Measurements from ENCODE around the gene SBF1.

The SBF1 gene, protein sequence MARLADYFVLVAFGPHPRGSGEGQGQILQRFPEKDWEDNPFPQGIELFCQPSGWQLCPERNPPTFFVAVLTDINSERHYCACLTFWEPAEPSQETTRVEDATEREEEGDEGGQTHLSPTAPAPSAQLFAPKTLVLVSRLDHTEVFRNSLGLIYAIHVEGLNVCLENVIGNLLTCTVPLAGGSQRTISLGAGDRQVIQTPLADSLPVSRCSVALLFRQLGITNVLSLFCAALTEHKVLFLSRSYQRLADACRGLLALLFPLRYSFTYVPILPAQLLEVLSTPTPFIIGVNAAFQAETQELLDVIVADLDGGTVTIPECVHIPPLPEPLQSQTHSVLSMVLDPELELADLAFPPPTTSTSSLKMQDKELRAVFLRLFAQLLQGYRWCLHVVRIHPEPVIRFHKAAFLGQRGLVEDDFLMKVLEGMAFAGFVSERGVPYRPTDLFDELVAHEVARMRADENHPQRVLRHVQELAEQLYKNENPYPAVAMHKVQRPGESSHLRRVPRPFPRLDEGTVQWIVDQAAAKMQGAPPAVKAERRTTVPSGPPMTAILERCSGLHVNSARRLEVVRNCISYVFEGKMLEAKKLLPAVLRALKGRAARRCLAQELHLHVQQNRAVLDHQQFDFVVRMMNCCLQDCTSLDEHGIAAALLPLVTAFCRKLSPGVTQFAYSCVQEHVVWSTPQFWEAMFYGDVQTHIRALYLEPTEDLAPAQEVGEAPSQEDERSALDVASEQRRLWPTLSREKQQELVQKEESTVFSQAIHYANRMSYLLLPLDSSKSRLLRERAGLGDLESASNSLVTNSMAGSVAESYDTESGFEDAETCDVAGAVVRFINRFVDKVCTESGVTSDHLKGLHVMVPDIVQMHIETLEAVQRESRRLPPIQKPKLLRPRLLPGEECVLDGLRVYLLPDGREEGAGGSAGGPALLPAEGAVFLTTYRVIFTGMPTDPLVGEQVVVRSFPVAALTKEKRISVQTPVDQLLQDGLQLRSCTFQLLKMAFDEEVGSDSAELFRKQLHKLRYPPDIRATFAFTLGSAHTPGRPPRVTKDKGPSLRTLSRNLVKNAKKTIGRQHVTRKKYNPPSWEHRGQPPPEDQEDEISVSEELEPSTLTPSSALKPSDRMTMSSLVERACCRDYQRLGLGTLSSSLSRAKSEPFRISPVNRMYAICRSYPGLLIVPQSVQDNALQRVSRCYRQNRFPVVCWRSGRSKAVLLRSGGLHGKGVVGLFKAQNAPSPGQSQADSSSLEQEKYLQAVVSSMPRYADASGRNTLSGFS (N-terminal part only)

DNA sequence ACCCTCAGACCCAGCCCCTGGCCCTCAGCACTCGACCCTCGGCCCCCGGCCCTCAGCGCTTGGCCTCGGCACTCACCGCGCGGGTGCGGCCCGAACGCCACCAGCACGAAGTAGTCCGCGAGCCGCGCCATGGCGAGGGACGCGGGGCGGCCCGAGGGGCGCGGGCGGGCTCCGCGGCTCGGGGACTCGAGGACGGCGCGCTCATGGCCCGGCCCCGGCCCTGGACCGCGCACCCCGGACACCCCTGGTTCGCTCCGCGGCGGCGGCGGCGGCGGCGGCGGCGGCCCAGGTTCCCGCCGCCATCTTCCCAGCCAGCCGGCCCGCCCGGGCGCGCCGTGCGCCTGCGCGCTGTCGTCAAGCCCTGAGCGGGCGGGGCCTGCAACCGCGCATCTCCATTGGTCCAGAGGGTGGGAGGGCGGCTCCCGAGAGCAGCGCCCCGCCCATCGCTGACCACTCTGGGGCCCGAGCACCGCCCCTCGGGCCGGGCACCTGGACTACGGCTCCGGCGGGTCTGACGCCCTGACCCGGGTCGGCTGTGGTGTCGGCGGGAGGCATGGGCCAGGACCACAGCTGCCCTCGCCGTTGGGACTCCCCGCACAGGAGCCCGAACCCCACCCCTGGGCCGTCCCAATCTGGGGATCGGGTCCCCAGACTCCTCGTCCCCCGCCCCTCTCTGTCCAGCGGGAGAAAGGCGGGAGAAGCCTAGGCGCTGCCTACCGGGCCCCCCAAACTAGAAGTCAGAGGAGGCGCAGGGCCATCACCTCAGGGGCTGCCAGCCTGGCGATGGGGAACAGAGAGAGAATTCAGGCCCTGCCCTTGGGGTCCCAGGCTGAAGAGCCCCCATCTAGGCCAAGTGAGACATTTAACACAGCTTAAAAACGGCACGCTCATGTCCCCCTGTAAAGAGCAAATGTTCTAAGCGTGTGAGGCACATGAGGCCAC, at the start of gene SBF1:
Gene SBF1 (minus strand): TSS at position 326 of the 942 bp plus-strand sequence. CDS start 195 bp downstream, at position 131.
- peak within 1 kb of the TSS; percentile 80 for H3K9ac ChIP-seq (ENCODE audit: low read length)
- no peak within 1 kb of the TSS for H3K27ac ChIP-seq (ENCODE audit: low read length)
- H3K4me1 ChIP-seq (ENCODE audit: low read length) = peaks cover 23% of the 10 kb centered on the region

DNA sequence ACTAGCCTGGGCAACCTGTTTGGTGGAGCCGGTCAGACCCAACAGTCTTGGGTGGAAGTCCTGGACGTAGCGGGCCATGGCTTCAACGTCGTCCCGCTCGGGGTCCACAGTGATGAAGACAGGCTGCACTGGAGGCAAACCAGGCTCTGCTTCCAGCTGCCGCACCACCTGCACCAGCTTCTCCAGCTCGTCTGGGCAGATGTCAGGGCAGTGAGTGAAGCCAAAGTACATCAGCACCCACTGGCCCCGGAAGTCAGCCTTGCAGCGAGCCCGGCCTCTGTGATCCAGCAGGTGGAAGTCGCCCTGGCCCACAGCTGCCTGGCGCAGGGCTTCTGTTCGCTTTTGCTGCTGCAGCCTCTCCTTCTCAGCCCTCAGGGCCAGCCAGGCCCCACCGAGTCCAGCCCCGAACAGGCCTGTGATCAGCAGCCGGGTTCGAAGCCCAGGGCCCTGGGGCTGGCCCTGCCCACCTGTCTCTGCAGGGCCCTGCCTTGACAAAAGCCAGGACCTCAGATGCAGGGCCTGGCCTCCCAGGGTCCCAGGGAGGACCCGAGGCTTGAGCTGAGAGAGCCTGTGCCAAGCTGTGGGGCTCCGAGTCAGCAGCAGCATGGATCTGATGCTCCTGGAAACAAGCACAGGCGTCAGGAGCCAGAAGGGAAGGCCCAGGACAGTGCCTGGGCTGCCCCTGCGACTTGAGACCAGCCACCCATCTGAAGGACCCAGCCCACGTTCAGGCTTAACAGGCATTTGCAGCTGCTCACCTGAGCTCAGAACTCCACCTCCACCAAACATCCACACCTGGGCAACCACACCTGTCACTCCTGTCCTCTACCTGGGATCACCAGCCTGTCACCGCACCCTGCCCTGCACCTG, 49.2 kb upstream of the SBF1 start:
- no peaks in the 10 kb centered on the region for H3K27me3 ChIP-seq (ENCODE audit: low read depth, low read length)
- peak overlapping the region; percentile 95 for H3K4me2 ChIP-seq (ENCODE audit: low read length)
- TF ChIP-seq EZH2phosphoT487 (IDR thresholded peaks at IDR 0.05; ENCODE audit: low read depth) = no peak
- TF ChIP-seq, protein P1, sequence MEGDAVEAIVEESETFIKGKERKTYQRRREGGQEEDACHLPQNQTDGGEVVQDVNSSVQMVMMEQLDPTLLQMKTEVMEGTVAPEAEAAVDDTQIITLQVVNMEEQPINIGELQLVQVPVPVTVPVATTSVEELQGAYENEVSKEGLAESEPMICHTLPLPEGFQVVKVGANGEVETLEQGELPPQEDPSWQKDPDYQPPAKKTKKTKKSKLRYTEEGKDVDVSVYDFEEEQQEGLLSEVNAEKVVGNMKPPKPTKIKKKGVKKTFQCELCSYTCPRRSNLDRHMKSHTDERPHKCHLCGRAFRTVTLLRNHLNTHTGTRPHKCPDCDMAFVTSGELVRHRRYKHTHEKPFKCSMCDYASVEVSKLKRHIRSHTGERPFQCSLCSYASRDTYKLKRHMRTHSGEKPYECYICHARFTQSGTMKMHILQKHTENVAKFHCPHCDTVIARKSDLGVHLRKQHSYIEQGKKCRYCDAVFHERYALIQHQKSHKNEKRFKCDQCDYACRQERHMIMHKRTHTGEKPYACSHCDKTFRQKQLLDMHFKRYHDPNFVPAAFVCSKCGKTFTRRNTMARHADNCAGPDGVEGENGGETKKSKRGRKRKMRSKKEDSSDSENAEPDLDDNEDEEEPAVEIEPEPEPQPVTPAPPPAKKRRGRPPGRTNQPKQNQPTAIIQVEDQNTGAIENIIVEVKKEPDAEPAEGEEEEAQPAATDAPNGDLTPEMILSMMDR (IDR thresholded peaks at IDR 0.05; ENCODE audit: low read depth, low read length) = no peak
- peaks cover 6% of the 10 kb centered on the region; the same call in 1 of the 2 replicates for H4K20me1 ChIP-seq (ENCODE audit: insufficient read depth, low read length)
- H3K27ac ChIP-seq (ENCODE audit: low read length) = no peak overlapping the region
- peaks cover 4% of the 10 kb centered on the region for H3K36me3 ChIP-seq (replicated peaks; ENCODE audit: low read depth, low read length)
- peak overlapping the region; percentile 92 for H3K9ac ChIP-seq (ENCODE audit: low read length)
- no peak overlapping the region for H2AFZ ChIP-seq (ENCODE audit: low read depth, low read length)
- peaks cover 22% of the 10 kb centered on the region for H3K79me2 ChIP-seq (ENCODE audit: low read length)
- peak overlapping the region; percentile 84 for H3K4me3 ChIP-seq (ENCODE audit: low read length)
- H3K9me3 ChIP-seq (ENCODE audit: insufficient read depth, low read length) = no peaks in the 10 kb centered on the region
- H3K4me1 ChIP-seq (ENCODE audit: low read length) = peaks cover 13% of the 10 kb centered on the region

More for the DNA sequence above, at the start of gene SBF1:
- Histone ChIP-seq H4K20me1 (ENCODE audit: insufficient read depth, low read length) (peaks cover 18% of the 10 kb centered on the region), H2AFZ (ENCODE audit: low read depth, low read length) (peak within 1 kb of the TSS; percentile 83), H3K27me3 (ENCODE audit: low read depth, low read length) (no peaks in the 10 kb centered on the region), H3K79me2 (ENCODE audit: low read length) (peaks cover 41% of the 10 kb centered on the region), H3K4me3 (ENCODE audit: low read length) (peak within 1 kb of the TSS; percentile 97), H3K4me2 (ENCODE audit: low read length) (peak within 1 kb of the TSS; percentile 94), H3K36me3 (replicated peaks; ENCODE audit: low read depth, low read length) (no peaks in the 10 kb centered on the region), H3K9me3 (ENCODE audit: insufficient read depth, low read length) (no peaks in the 10 kb centered on the region)
- TF ChIP-seq, protein P1 (IDR thresholded peaks at IDR 0.05; ENCODE audit: low read depth, low read length) = no peak
- TF ChIP-seq EZH2phosphoT487 (IDR thresholded peaks at IDR 0.05; ENCODE audit: low read depth) = no peak

DNA sequence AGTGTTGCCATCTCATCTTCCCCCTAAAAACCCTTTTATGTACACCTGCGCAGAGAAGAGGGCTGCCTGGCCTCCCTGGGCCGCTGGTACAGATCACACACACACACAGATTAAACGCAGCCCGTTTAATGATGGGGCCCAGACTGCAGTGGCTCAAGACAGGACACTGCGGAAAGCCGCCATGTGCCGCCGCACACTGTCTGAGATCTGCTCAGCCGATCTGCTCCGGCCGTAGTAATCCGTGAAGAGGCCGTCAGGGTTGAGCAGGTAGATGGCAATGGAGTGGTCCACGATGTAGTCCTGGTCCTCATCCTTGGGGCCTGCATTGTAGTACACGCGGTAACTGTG, 48.6 kb upstream of the SBF1 start:
- no peak overlapping the region for H3K9ac ChIP-seq (ENCODE audit: low read length)

More for the DNA sequence above, 48.6 kb upstream of the SBF1 start:
- Histone ChIP-seq H3K27ac (ENCODE audit: low read length) (no peak overlapping the region), H3K9me3 (ENCODE audit: insufficient read depth, low read length) (no peaks in the 10 kb centered on the region), H3K4me2 (ENCODE audit: low read length) (no peak overlapping the region), H3K4me1 (ENCODE audit: low read length) (peaks cover 13% of the 10 kb centered on the region), H3K79me2 (ENCODE audit: low read length) (peaks cover 22% of the 10 kb centered on the region), H3K36me3 (replicated peaks; ENCODE audit: low read depth, low read length) (peaks cover 4% of the 10 kb centered on the region), H3K4me3 (ENCODE audit: low read length) (no peak overlapping the region), H3K27me3 (ENCODE audit: low read depth, low read length) (no peaks in the 10 kb centered on the region), H4K20me1 (ENCODE audit: insufficient read depth, low read length) (peaks cover 6% of the 10 kb centered on the region; the same call in 1 of the 2 replicates), H2AFZ (ENCODE audit: low read depth, low read length) (no peak overlapping the region)
- TF ChIP-seq, protein P1 (IDR thresholded peaks at IDR 0.05; ENCODE audit: low read depth, low read length) = no peak
- no peak for TF ChIP-seq EZH2phosphoT487 (IDR thresholded peaks at IDR 0.05; ENCODE audit: low read depth)
